Stimulated activated CD8-positive, alpha-beta memory T cell treated with anti-CD3 and anti-CD28 coated beads, Interleukin-12 subunit alpha, Interleukin-12 subunit beta, amount 100 ng/mL, for 4 hours (primary cell): Measurements from ENCODE around the gene ITGB8.

Experiments used
- DNase-seq: peaks from one replicate; pipeline ENCODE4 v3.0.0-alpha.2; 2020; ENCODE audit warnings: low read depth

ITGB8 gene

GRCh38 chr7:20310301-20310700 lies 20.4 kb upstream of the ITGB8 start:
- DNase-seq = no peak

GRCh38 chr7:20310963-20311742 lies 19.5 kb upstream of the ITGB8 start:
- DNase-seq = no peak

DNA sequence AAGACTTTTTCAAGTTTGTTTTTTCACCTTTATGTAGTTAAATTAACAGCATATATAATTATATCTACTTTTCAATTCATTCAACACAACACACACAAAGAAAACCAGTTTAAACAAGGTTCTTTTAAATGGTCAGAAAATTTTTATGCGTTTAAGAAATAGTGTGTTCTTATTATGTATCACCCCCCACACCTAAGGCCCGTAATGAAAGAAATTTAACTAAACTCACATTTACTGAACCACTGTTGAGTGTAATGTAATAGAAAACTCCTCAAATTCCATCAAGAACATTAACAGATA lies 19.0 kb upstream of the ITGB8 start:
- DNase-seq = no peak

- DNase-seq = no peak
These were observed 18.1 kb upstream of the ITGB8 start for GRCh38 chr7:20312562-20312961.

DNA sequence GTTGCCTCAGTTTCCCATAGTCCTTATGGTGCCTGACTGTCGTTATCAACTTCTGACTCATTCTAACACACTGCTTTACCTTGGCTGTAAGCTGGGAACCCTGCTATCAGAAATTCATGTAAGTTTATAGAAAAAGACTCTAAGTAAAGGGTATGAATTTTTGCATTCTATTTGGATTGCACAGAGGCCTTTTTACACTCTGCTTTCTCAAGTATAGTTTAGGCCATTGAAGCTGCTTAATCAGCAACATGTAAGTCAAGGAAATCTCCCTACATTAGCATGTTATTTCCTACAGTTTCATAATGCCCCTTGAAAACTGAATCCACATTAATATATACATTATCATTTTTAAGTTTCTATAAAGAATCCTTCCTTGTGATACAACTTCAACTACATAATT lies 17.1 kb upstream of the ITGB8 start:
- no peak for DNase-seq

GRCh38 chr7:20314198-20314597 lies 16.5 kb upstream of the ITGB8 start:
- DNase-seq = no peak

DNA sequence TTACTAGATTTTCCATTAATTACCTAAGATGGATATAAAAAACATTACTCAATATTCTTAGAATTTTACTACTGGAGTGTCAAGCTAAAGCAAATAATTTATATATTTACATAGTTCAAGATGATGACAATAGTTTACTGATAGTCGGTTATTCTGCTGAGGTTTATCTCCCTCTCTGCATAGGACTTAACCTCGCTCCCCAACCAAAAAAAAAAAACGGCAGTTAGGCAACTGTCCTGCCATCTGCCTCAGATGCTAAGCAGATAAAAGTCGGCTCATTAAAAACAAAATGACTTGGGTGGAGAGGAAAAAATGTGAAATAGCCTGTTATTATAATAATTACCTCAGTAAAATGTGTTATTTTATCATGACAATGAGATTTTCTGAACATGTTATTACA lies 14.0 kb upstream of the ITGB8 start:
- no peak for DNase-seq

GRCh38 chr7:20317413-20317812 lies 13.3 kb upstream of the ITGB8 start:
- no peak for DNase-seq

- DNase-seq = no peak
These were observed 11.8 kb upstream of the ITGB8 start for GRCh38 chr7:20318933-20319332.

DNA sequence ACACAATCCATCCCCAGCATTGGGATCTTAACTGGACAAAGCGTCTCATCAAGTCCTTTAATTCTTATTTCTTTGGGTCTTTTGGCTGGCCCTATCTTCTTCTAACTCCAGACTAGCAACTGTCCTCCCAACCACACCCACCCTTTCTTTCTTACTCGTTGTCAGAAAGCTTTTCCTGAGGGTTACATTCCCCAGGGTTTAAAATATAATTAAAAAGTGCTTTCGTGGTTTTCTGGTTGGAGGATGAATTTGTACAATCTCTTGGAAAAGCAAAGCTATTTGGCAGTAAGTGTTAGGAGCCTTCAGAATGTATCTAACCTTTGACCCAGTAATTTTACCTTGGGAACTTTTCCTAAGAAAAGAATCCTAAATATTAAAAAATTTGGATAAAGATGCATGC lies 10.4 kb upstream of the ITGB8 start:
- no peak for DNase-seq

DNA sequence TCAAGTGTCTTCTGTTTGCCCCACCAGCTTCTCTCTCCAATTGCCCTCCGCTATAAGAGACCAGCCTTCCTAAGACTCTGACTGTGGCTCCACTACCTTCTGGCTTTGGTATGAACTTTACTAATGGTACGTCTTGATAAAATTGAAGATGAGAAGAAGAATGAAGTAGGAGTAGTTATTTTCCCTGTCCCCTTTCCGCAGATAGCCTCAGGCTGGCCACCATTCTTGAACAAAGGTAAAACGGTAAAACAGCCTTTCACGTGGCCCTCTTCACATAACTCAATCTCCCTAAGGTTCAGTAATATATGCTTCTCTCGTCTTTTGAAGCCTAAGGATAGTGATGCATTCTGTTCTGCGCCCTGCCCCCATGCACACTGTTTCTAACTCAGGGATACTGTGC lies 9.9 kb upstream of the ITGB8 start:
- no peak for DNase-seq

DNA sequence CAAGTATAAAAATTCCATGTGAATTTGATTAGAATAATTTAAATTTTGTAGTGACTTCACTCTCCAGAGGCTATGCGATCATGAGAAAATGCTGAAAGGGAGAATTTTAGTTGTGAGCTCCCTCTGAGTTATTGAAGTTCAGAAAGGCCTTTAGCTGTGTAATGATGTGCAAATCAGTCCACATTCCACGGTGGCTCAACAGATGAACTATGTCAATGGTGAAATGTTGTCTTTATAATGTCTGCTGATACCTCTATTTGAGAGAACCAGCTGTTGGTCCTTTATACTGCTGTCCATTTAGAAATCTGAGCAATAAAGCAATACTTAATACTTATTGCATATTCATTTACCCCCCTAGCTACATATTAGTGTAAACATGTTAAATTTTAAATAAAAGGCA lies 7.1 kb upstream of the ITGB8 start:
- no peak for DNase-seq

DNA sequence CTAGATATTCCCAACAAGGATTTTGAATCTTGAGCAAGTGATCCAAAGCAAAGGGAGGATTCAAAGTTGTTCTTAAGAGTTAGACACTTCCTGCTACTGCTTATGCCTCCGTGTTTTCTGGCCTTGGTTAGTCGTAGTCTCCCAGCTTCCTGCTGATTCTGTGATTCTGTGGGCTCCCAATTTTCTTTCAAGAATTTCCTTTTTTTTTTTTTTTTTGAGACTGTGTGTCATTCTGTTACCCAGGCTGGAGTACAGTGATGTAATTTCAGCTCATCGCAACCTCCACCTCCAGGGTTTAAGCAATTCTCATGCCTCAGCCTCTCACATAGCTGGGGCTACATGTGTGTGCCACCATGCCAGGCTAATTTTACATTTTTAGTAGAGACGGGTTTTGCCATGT lies 4.4 kb upstream of the ITGB8 start:
- no peak for DNase-seq

- no peak for DNase-seq
These were observed 3.6 kb upstream of the ITGB8 start for GRCh38 chr7:20327055-20327454.

GRCh38 chr7:20328027-20328426 lies 2.7 kb upstream of the ITGB8 start:
- no peak for DNase-seq

DNA sequence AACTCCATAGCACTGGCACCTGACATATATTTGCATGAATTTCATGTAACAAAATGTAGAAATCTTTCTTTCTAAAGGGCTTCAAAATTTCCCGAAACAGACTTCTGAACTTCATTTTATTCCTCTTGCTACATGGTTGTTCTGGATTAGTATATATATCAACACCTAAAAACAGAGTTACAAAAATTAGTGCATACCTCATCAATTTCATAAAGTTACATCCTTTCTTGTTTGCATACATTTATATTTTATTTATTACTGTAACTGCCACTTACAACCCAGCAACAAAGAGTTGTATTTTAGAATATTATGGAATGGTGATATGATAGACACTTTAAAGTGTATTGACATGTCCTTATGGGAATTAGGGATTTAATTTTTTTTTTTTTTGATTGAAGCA lies 2.0 kb upstream of the ITGB8 start:
- no peak for DNase-seq

DNA sequence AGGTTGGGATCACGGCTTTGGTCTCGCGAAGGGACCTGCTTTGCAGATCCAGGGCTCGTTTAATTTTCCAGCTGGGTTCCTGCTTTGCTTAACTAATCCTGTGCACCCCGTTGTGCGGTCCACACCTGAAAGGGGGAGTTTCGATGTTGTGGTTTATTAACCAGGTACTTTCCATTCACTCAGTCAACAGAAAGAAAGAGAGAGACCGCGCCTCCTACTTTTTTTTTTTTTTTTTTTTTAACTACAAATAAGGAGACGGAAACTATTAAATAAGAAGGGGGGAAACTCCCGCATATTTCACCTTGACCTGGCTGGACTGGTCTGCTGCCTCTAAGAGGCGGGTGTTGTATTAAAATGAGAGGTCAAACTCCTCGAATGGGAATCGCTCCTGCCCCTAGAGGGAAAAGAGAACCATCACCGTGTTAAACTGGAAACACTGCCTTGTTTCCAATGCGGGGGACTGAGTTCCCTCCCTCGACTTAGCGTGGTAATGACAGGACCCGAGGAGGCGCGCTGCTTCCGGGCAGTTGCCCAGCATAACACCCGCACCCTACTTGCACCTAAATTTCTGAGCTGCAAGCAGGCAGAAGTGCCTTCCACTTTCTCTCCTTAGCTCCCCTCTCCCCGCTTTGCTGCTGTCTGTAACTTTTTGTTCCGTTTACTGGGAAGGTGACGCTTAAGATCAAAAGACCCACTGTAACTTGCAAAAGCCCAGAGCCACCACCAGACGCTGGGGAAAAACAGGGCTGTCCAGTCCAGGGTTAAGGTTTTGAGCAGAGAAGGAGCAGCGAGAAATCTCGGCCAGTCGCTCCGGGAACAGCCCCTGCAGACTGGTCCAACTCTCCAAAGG lies 1.1 kb upstream of the ITGB8 start:
- no peak for DNase-seq

GRCh38 chr7:20330928-20331909 lies 519 bp downstream of the ITGB8 start:
- DNase-seq = no peak

DNA sequence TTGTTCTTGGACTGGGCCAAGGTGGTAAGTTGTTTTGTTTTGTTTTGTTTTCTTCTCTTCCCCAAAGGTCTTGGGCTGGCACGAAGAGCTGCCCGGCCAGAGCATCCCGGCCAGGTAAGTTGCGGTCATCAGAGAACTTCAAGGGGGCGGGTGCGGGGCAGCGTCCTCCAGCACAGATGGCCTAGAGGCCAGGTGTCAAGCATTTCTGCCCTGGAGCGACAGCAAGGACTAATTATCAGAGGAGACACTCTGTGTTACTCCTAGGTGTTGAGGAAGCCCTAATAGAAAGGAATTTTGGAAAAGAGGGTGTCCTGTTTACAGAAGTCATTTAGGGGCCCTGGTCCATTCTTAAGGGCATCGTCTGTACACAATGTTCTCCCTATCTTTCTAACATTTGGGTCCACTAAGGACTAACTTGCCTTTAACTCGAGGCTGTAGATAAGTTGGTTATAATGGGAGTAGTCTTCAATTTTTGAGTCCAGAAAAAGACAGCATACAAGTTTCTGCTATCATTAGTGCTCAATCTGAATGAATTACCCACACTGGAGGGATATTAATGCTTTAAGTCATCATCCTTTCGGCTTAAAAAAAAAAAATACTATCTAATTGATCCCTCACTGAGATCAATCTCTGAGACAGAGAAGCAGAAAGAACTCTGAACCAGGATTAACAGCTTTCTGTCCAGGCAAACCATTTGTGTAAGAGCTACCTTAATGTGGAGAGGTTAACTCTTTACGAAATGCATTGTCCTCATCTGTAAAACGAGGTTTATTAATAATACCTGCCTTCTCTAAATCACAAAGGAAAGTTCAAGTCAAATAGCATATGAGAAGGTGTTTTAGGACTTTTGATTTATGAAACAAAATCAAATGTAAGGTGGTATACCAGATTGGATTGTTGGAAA lies 1.5 kb downstream of the ITGB8 start:
- no peak for DNase-seq

- DNase-seq = no peak
These were observed 7.6 kb downstream of the ITGB8 start for GRCh38 chr7:20338285-20338684.

DNA sequence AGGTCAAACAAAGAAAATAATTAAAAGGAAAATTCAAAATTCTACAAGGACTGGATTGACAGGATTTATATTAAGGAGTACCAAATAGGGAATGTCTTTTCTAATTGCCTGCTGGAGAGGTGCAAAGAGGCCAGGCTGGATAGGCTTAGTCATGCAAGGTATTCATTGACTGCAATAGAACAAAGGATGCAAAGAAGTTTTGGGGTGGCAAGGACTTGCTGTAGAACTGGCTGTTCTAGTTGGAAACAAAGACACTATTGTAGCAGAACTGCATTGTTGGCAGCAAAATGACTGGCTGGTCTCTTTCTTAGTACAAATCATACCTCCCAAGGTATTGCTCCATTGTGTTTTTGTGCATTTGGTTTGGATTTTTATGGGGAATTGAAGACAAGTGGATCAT lies 10.1 kb downstream of the ITGB8 start:
- no peak for DNase-seq
